Mesenchymal stem cell (in vitro differentiated cells and primary cell): Measurements from ENCODE around the gene XPA.

Experiments used
- DNase-seq: peaks from one replicate; pipeline ENCODE4 v3.0.0-alpha.2; 2013
- H2AFZ ChIP-seq: one replicate; pipeline ENCODE4 v1.6.1; 2013; ENCODE audit warnings: low read depth, mild to moderate bottlenecking, control low read depth, inconsistent platforms, low read length, moderate library complexity
- H2AK5ac ChIP-seq: 2 replicates; pipeline ENCODE4 v1.6.1; 2013; ENCODE audit warnings: low read length, moderate library complexity, mild to moderate bottlenecking, inconsistent platforms; ENCODE audit not compliant: severe bottlenecking
- H2BK120ac ChIP-seq: one replicate; pipeline ENCODE4 v1.6.1; 2013; ENCODE audit warnings: low read depth, mild to moderate bottlenecking, inconsistent platforms, low read length, moderate library complexity
- H2BK12ac ChIP-seq, 2 experiments: one replicate each; pipeline ENCODE4 v1.6.1; 2013; ENCODE audit warnings: inconsistent platforms in 2 of 2, low read length in 2 of 2, mild to moderate bottlenecking in 2 of 2, moderate library complexity in 2 of 2, control low read depth in 1 of 2
- H2BK15ac ChIP-seq: one replicate; pipeline ENCODE4 v1.6.1; 2013; ENCODE audit warnings: mild to moderate bottlenecking, low read depth, inconsistent platforms; ENCODE audit not compliant: poor library complexity, severe bottlenecking
- H2BK5ac ChIP-seq: 2 replicates; pipeline ENCODE4 v1.6.1; 2013; ENCODE audit warnings: low read depth, mild to moderate bottlenecking, low read length, control low read depth, inconsistent platforms; ENCODE audit not compliant: poor library complexity, severe bottlenecking
- H3K14ac ChIP-seq, 2 experiments: one replicate each; pipeline ENCODE4 v1.6.1; 2013; ENCODE audit warnings: inconsistent platforms in 2 of 2, low read length in 2 of 2, control low read depth in 1 of 2, mild to moderate bottlenecking in 1 of 2, moderate library complexity in 1 of 2
- H3K18ac ChIP-seq, 2 experiments: one replicate each; pipeline ENCODE4 v1.6.1; 2013; ENCODE audit warnings: inconsistent platforms in 2 of 2, low read length in 2 of 2, control low read depth in 1 of 2, low read depth in 1 of 2, mild to moderate bottlenecking in 1 of 2
- H3K23ac ChIP-seq, 2 experiments: one replicate each; pipeline ENCODE4 v1.6.1; 2013; ENCODE audit warnings: inconsistent platforms in 2 of 2, low read length in 2 of 2, mild to moderate bottlenecking in 2 of 2, moderate library complexity in 2 of 2, control low read depth in 1 of 2
- H3K27ac ChIP-seq: 2 replicates; pipeline ENCODE4 v1.5.1; 2013; ENCODE audit warnings: mild to moderate bottlenecking, moderate library complexity, low read length, control low read depth, inconsistent platforms; ENCODE audit not compliant: poor library complexity, severe bottlenecking
- H3K27me3 ChIP-seq, 2 experiments: 2 replicates each; pipeline versions ENCODE4 v1.6.1 to v1.7.0; 2013; ENCODE audit warnings: low read length in 2 of 2, mild to moderate bottlenecking in 2 of 2, moderate library complexity in 2 of 2, control low read depth in 1 of 2, inconsistent platforms in 1 of 2; ENCODE audit not compliant: control insufficient read depth in 1 of 2, insufficient read depth in 1 of 2
- H3K36me3 ChIP-seq, 2 experiments: 2 replicates each; pipeline versions ENCODE4 v1.6.1 to v1.7.0; 2013; ENCODE audit warnings: low read length in 2 of 2, control low read depth in 1 of 2, inconsistent platforms in 1 of 2, low read depth in 1 of 2, mild to moderate bottlenecking in 1 of 2; ENCODE audit not compliant: insufficient read depth in 2 of 2, control insufficient read depth in 1 of 2
- H3K4ac ChIP-seq, 2 experiments: one replicate each; pipeline ENCODE4 v1.6.1; 2013; ENCODE audit warnings: inconsistent platforms in 2 of 2, low read length in 2 of 2, mild to moderate bottlenecking in 2 of 2, moderate library complexity in 2 of 2, control low read depth in 1 of 2, low read depth in 1 of 2
- H3K4me1 ChIP-seq: 2 replicates; pipeline ENCODE4 v1.6.1; 2013; ENCODE audit warnings: low read depth, low read length, control low read depth; ENCODE audit not compliant: control insufficient read depth, insufficient read depth
- H3K4me2 ChIP-seq: 2 replicates; pipeline ENCODE4 v1.6.1; 2013; ENCODE audit warnings: low read length, mild to moderate bottlenecking, inconsistent platforms; ENCODE audit not compliant: poor library complexity, severe bottlenecking
- H3K4me3 ChIP-seq, 2 experiments: 2 replicates each; pipeline versions ENCODE4 v1.5.1 to v1.7.0; 2013; ENCODE audit warnings: low read length in 2 of 2, mild to moderate bottlenecking in 2 of 2, control low read depth in 1 of 2, low read depth in 1 of 2; ENCODE audit not compliant: insufficient read depth in 1 of 2
- H3K79me1 ChIP-seq: replicated peaks from 2 replicates; pipeline ENCODE4 v1.6.1; 2013; ENCODE audit warnings: mild to moderate bottlenecking, control low read depth, low read length, inconsistent platforms; ENCODE audit not compliant: poor library complexity, severe bottlenecking
- H3K9ac ChIP-seq: 2 replicates; pipeline ENCODE4 v1.7.0; 2013; ENCODE audit warnings: mild to moderate bottlenecking, low read length, moderate library complexity
- H3K9me3 ChIP-seq: 2 replicates; pipeline ENCODE4 v1.7.0; 2013; ENCODE audit warnings: mild to moderate bottlenecking, low read length; ENCODE audit not compliant: control insufficient read depth
- H4K8ac ChIP-seq: one replicate; pipeline ENCODE4 v1.6.1; 2013; ENCODE audit warnings: inconsistent platforms, mild to moderate bottlenecking, low read length, moderate library complexity
- H4K91ac ChIP-seq: one replicate; pipeline ENCODE4 v1.6.1; 2013; ENCODE audit warnings: mild to moderate bottlenecking, low read length, inconsistent platforms
- WGBS: methylation state at CpG from one replicate; pipeline ENCODE4 v1.1.7; 2013; ENCODE audit warnings: mixed read lengths; 5-methylcytosine and 5-hydroxymethylcytosine counted together

Gene XPA

DNA sequence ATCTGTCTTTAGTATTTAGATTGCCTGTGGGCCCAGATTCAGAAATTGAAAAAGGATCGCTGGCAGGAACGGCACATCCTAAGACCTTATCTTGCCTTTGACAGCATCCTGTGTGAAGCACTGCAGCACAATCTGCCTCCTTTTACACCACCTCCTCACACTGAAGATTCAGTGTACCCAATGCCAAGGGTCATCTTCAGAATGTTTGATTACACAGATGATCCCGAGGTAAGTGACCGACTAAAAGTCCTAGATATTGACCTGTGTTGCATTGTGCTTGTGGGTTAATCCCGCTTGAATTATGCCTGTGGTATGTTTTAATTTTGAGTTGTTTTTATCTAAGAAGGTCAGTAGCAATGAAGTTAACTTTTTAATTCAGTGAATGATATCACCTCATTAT lies 49.1 kb downstream of the XPA start:
- 96% methylated on average over 5 of the region's 5 CpGs for WGBS
- no peak overlapping the region for H2BK120ac ChIP-seq
- H4K91ac ChIP-seq = no peak overlapping the region

DNA sequence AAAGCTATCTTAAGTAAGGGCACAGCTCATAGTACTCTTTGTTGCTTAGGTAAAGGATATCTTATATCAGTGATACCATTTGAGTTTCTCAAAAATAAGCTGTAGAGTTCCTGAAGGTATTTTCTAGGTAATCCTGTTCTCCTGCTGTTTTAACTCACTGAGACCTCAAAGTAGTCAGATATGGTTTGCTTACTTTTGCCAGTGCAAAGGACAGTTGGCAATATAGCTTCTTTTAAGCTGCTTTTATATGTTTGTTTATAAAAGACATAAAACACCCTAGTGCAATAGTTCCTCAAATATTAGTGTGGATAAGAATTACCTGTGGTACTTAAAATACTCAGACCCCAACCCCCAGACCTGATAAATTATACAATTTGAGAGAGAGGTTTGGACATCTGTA lies 51.4 kb downstream of the XPA start:
- Histone ChIP-seq H3K4ac (no peak overlapping the region), H3K4me2 (no peak overlapping the region), H3K36me3 (peaks cover 6 to 95% of the 10 kb centered on the region in 2 experiments), H3K9me3 (no peaks in the 10 kb centered on the region), H3K27ac (no peak overlapping the region), H2AFZ (no peak overlapping the region), H3K9ac (no peak overlapping the region), H3K4me1 (no peaks in the 10 kb centered on the region), H2BK5ac (no peak overlapping the region), H2AK5ac (no peak overlapping the region), H3K18ac (no peak overlapping the region), H2BK15ac (no peak overlapping the region), H3K4me3 (no peak overlapping the region), H3K27me3 (no peaks in the 10 kb centered on the region), H3K79me1 (peaks cover 10% of the 10 kb centered on the region), H4K8ac (no peak overlapping the region), H4K91ac (no peak overlapping the region), H3K23ac (no peak overlapping the region), H2BK120ac (no peak overlapping the region), H3K14ac (no peak overlapping the region), H2BK12ac (no peak overlapping the region)
- DNase-seq = no peak

More for the DNA sequence above, 49.1 kb downstream of the XPA start:
- H2BK12ac ChIP-seq = no peak overlapping the region
- H4K8ac ChIP-seq = no peak overlapping the region
- H3K9me3 ChIP-seq = no peaks in the 10 kb centered on the region
- no peak overlapping the region for H3K4ac ChIP-seq
- no peaks in the 10 kb centered on the region for H3K27me3 ChIP-seq
- no peak overlapping the region for H3K14ac ChIP-seq
- no peak for DNase-seq
- H2AFZ ChIP-seq = no peak overlapping the region
- no peak overlapping the region for H3K27ac ChIP-seq
- H3K9ac ChIP-seq = no peak overlapping the region
- H3K36me3 ChIP-seq = peaks cover 13 to 94% of the 10 kb centered on the region in 2 experiments
- no peaks in the 10 kb centered on the region for H3K4me1 ChIP-seq
- no peak overlapping the region for H2BK5ac ChIP-seq
- H2BK15ac ChIP-seq = no peak overlapping the region
- H3K79me1 ChIP-seq = peaks cover 12% of the 10 kb centered on the region
- H3K23ac ChIP-seq = no peak overlapping the region
- H3K4me2 ChIP-seq = no peak overlapping the region
- H3K4me3 ChIP-seq = no peak overlapping the region
- H3K18ac ChIP-seq = no peak overlapping the region
- no peak overlapping the region for H2AK5ac ChIP-seq

GRCh38 chr9:97640325-97640724 lies 56.8 kb downstream of the XPA start:
- H3K9me3 ChIP-seq = no peaks in the 10 kb centered on the region
- H2BK120ac ChIP-seq = no peak overlapping the region
- no peak overlapping the region for H2BK5ac ChIP-seq
- H3K18ac ChIP-seq = no peak overlapping the region
- H4K8ac ChIP-seq = no peak overlapping the region
- peaks cover 0 to 47% of the 10 kb centered on the region in 2 experiments for H3K36me3 ChIP-seq
- H4K91ac ChIP-seq = no peak overlapping the region
- no peak overlapping the region for H2BK12ac ChIP-seq
- H2BK15ac ChIP-seq = no peak overlapping the region
- H3K4ac ChIP-seq = no peak overlapping the region
- H3K9ac ChIP-seq = no peak overlapping the region
- peaks cover 2% of the 10 kb centered on the region for H3K4me1 ChIP-seq
- WGBS = 100% methylated on average over 2 of the region's 2 CpGs
- H3K4me3 ChIP-seq = no peak overlapping the region
- peaks cover 7% of the 10 kb centered on the region for H3K79me1 ChIP-seq
- no peak overlapping the region for H3K23ac ChIP-seq
- no peak overlapping the region for H3K14ac ChIP-seq
- no peaks in the 10 kb centered on the region for H3K27me3 ChIP-seq
- no peak overlapping the region for H3K4me2 ChIP-seq
- no peak overlapping the region for H3K27ac ChIP-seq
- no peak overlapping the region for H2AFZ ChIP-seq
- DNase-seq = peak; percentile 38
- no peak overlapping the region for H2AK5ac ChIP-seq

GRCh38 chr9:97638666-97639065 lies 58.5 kb downstream of the XPA start:
- no peak overlapping the region for H3K23ac ChIP-seq
- DNase-seq = peak; percentile 18
- H2AFZ ChIP-seq = no peak overlapping the region
- no peak overlapping the region for H2BK120ac ChIP-seq
- H3K79me1 ChIP-seq = peaks cover 5% of the 10 kb centered on the region
- no peak overlapping the region for H2BK12ac ChIP-seq
- H3K9me3 ChIP-seq = no peaks in the 10 kb centered on the region
- WGBS = 90% methylated on average over 2 of the region's 3 CpGs
- H3K4ac ChIP-seq = no peak overlapping the region
- H3K27me3 ChIP-seq = no peaks in the 10 kb centered on the region
- no peak overlapping the region for H3K18ac ChIP-seq
- H3K4me1 ChIP-seq = peaks cover 3% of the 10 kb centered on the region
- peak overlapping the region; percentile 29 for H3K4me2 ChIP-seq
- H3K27ac ChIP-seq = no peak overlapping the region
- H4K8ac ChIP-seq = no peak overlapping the region
- no peak overlapping the region for H2AK5ac ChIP-seq
- no peak overlapping the region for H3K9ac ChIP-seq
- H2BK5ac ChIP-seq = no peak overlapping the region
- no peak overlapping the region for H3K4me3 ChIP-seq
- no peak overlapping the region for H4K91ac ChIP-seq
- peaks cover 0 to 30% of the 10 kb centered on the region in 2 experiments for H3K36me3 ChIP-seq
- no peak overlapping the region for H3K14ac ChIP-seq
- H2BK15ac ChIP-seq = no peak overlapping the region
